Epithelial cell of proximal tubule (primary cell): ENCODE measurements around the gene TSC22D4. TPM values are rescaled to one million over a fixed set of nuclear protein-coding genes. Genes with fewer than 3 reads are reported as not detected.

ENCODE experiments used
- DNase-seq: peaks from one replicate; pipeline ENCODE4 v3.0.0-alpha.2; 2011; ENCODE audit warnings: low read depth
- H3K4me3 ChIP-seq: 2 replicates; pipeline ENCODE4 v1.5.1; 2011; ENCODE audit warnings: low read depth, mild to moderate bottlenecking, low read length
- CTCF ChIP-seq: conservative IDR thresholded peaks from 2 replicates; pipeline ENCODE4 v1.5.1; 2012; ENCODE audit warnings: low read depth, mild to moderate bottlenecking, low read length
- total RNA-seq: library from RNA; depleted of rRNA; stranded (reverse); fragments of >200 nt; gene quantifications from 2 replicates; pipeline ENCODE4 v1.2.3, GENCODE V29; 2015

The TSC22D4 gene
- total RNA-seq, 1 donor from 2014 or later = 45.4 TPM

GRCh38 chr7:100476903-100477870 is 1.8 kb downstream of the TSC22D4 start:
- no peak for DNase-seq
- TF ChIP-seq CTCF = peak; percentile 35

GRCh38 chr7:100476101-100476780 is 2.8 kb downstream of the TSC22D4 start:
- TF ChIP-seq CTCF = no peak
- peak overlapping the region; percentile 85 for H3K4me3 ChIP-seq
- no peak for DNase-seq

More at GRCh38 chr7:100476903-100477870, 1.8 kb downstream of the TSC22D4 start:
- peak overlapping the region; percentile 85 for H3K4me3 ChIP-seq

- TF ChIP-seq CTCF = no peak
- H3K4me3 ChIP-seq = no peak overlapping the region
- no peak for DNase-seq
These were observed 3.5 kb downstream of the TSC22D4 start for GRCh38 chr7:100475549-100475948.

GRCh38 chr7:100472854-100473499 is 6.0 kb downstream of the TSC22D4 start:
- H3K4me3 ChIP-seq = no peak overlapping the region
- no peak for DNase-seq
- TF ChIP-seq CTCF = no peak

GRCh38 chr7:100472121-100472851 is 6.7 kb downstream of the TSC22D4 start:
- no peak overlapping the region for H3K4me3 ChIP-seq
- no peak for DNase-seq
- no peak for TF ChIP-seq CTCF

- H3K4me3 ChIP-seq = no peak overlapping the region
- TF ChIP-seq CTCF = no peak
- no peak for DNase-seq
These were observed 8.0 kb downstream of the TSC22D4 start for GRCh38 chr7:100471021-100471420.
